T-helper 1 cell treated with Interleukin-12 subunit alpha and Interleukin-12 subunit beta and Interleukin-4 antibody, amounts not matched to agents 30 ng/mL and 1 ng/mL, for 36 hours (primary cell): ENCODE results near the gene FBN1. TPM values are rescaled to one million over a fixed set of nuclear protein-coding genes. Genes with fewer than 3 reads are reported as not detected.

Experiments used
- intact Hi-C: fragments of 100-400 bp; cut with micrococcal nuclease; formaldehyde crosslinking; loops from one replicate; pipeline ENCODE4 v1.15.1; 2024
- total RNA-seq: library from RNA; stranded (reverse); gene quantifications from 2 replicates; pipeline ENCODE4 v1.2.3, GENCODE V29; 2022

The FBN1 gene
- total RNA-seq, 1 donor from 2014 or later, result 1.1 TPM

DNA sequence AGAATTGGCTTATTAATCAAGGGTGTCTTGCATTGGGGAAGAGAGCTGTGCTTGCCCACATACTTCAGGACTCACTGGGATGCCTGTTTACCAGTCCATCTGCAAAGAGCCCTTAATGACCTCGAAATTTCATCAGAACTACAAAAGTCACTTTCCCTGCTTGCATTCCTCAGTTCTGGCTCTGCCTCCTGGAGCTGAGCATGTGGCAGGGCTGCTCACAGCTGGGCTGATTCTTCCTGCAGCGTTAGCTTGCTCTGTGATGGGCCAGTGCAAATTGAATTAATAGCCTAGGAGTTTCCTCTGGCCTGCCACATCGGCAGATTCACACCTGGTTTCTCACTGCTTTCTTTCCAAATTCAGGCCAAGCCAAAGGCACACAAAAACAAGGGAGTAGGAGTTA lies 205.4 kb downstream of the FBN1 start:
- intact Hi-C loops, result no loop called here

DNA sequence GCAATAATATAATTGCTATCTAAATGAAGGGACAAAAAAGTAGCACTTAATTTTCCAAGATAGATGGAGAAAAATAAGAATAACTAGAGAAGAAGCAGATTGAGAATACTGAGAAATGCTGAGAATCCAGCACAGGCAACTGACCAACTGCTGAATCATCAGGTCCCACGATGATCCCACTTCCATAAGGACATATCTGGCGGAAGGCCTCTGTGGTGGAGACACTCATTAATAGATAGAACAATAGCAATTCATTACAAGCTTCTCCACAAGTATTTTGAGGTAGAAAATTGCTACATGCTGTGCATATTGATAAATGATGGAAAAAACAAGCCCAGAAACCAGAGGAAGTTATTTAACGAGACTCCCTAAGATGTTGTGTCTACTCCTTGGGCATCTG lies 208.3 kb downstream of the FBN1 start:
- intact Hi-C loops, result no loop called here

DNA sequence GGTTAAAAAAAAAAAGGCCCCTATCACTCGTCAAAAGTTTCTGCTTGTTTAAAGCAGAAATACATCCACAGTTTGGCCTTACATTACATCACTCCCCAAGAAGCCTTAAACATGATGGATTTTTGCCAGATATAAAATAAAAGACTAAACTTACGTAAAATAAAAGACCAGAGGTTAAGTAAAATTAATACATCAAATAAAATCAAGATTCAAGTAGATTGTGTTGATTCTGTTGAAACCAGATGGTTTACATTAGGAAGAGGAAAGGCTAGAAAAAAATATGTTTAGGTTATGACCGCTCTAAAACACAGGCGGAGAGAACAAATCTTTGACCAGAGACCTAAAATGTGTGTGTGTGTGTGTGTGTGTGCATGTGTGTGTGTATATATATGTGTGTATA lies 210.2 kb downstream of the FBN1 start:
- intact Hi-C loops, result no loop called here

DNA sequence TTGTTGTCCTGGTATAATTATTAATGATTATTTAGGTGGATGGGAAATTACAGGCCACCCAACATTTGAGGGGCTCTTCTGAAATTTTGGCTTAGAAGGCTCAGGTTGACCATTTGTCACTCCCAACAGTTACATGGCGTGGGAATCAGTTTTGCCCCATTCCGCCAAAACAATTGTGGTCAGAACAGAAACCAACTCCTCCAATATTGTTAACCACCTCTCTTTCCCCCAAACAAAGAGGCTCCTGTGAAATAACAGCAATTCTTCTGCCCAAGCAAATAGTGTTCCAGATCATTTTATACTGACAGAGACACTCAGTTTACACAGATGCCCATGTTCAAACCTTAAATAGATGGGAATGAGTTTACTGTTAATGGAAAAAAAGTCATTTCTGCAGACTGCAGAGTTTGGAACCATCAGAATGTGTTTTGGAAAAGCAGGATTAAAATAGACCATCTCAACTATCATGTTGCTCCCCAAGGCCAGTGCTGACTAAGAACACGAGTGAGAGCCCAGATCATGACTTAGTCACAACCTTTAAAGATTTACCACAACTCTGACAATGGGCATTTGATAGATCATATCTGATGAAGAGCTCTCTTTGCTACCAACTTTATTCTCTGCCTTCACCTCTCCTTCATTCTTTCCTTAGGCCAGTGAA lies 212.2 kb downstream of the FBN1 start:
- intact Hi-C loops, result no loop called here

DNA sequence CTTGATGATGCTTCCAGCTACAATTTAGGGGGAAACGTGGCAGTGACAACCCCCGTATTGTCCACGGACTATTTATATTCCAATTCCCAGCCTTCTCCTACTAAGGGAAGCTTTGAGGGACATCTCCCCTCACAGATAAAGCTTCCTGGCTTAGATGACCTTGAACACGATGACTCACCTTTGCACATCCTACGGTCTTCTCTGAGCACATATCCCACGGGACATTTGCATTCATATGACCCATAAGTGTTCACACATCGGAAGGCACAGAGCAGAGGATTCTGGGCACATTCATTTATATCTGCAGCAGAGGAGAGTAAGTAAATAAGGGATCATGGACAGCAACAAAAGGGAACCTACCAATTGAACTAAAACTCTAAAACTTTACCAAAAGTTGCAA lies 212.8 kb downstream of the FBN1 start:
- intact Hi-C loops, result no loop called here

DNA sequence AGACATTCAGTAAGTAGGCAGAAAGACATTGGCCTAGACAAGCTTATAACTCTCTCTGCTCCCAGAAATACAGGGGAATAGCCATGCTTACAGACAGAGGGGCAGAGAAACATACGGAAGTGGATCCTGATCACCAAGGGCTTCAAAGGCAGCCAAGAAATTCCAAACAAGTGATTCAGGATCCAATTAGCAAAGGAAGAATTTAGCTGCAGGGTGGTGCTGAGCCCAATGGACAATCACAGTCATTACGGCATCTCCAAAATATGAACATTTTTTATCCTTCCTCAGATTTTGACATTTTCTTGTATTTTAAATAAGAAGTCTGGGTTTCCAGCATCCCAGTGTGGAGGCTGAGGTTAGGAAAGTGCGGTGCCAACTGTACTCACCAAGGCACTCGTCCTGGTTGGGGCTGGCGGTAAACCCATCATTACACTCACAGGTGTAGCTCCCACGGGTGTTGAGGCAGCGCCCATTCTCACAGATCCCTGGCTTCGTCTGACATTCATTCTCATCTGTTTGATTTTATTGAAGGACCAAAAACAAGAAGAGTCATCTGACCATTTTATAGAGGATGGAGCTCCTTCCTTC lies 217.5 kb downstream of the FBN1 start:
- intact Hi-C loops, result no loop called here

DNA sequence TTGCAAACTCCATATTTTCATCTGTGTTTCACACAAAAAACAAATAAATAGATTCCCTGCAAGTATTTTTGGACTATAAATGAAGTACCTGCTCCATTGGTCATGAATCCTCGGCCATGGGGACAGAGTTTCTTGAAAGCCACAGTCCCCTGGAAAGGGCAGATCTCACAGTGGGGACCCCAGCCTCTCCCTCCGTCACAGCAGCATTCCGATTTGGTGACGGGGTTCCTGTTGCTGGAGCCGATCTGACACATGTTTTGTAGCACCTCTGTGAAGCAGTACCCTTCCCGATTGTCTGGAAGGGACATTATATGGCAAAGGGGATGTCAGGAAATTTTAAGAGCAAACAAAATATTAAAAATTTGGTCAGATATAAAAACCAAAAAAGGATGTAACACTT lies 218.0 kb downstream of the FBN1 start:
- intact Hi-C loops, result no loop called here

DNA sequence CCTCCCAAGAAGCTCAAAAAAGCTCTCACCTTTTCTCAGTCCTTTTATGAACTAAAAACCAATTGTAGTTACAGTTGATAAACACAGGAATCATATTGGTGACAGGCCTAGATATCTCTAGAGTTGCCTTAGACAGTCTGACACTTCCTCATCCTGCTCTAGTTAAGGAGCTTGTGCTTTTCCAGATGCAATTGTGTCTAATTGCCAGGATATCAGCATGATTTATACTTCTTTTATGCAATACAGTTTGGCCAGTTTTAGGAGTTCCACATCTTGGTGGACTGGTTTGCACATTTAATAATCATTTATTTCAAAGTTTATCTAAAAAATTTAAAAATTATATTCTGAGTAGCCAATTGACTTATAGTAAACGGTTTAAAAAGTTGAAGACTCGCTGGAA lies 218.6 kb downstream of the FBN1 start:
- intact Hi-C loops, result no loop called here

DNA sequence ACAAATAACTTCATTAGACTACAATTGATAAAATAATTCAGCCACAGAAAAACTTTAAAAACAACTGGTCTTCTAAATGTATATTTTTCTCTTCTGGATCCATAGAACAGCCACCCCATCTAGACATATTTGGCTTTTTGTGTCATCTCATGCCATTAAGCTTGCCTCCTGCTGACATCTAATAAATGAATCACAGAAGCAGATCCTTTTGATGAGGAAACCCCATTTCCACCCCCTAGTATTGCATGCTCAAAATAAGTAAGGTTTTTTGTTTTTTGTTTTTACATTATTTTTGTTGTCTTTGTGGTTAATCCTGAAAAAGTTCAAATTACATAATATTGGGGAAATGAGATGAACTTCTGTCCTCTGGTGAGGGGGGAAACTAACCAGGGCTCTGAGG lies 219.5 kb downstream of the FBN1 start:
- intact Hi-C loops, result no loop called here

DNA sequence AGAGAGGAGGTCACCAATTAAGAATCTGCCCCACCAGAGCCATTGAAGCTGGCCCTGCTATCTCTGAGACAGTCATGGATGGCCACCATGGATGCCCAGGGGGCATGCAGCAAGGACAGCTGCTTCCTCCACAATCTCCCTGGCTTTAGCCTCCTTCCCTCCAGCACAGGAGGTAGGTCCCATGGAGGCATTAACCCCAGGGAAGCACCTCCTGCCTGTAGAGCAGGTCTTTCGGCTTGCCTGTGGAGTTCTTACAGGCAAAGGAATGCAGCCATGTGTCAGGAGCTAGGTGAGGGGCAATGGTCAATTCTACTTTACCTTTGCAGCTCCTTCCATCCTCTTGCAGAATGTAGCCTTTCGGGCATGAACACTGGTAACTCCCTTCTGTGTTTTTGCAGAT lies 220.5 kb downstream of the FBN1 start:
- intact Hi-C loops, result no loop called here

DNA sequence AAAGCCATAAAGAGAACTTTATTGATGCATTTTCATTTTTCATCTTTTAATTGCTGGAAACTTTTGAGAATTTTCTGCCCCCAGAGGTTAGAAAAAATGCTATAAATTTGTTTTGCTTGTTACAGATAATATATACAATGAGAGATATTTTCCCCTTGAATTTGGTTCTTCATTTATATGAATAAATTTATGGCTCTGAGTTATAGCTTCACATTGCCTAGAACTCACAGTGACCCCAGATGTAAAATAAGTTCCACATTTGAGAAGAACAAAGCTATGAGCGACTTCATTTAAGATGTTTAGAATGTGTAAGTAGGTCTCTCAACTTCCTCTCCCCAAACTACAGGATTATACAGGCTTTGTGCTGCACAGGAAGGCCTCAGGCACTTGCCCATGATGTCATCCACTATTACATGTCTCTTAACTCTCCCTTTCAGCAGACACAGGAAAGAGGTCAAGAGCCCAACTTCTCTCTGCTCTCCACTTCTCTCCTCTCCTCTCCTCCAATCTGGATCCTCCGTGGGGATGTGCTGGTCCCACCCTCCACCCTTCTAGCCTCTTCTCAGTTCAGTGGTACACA lies 221.5 kb downstream of the FBN1 start:
- intact Hi-C loops, result no loop called here

DNA sequence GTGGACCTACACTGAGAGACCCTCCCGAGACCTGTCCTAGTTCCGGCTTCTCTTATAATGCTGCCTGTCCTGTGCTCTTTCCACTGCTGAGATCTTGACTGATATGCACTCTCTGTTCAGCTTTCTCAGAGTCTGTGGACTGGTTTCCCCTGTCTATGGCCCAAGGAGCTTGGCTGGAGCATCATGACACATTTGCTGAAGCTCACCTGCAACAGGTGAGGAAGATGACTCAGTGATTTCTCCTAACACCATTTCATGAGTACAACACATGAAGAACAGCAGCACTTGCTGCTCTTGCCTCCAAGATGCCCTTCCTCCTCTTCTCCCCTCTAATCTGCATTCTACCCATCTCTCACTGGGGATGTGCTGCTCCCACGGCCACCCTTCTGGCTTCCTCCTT lies 222.2 kb downstream of the FBN1 start:
- intact Hi-C loops, result no loop called here

DNA sequence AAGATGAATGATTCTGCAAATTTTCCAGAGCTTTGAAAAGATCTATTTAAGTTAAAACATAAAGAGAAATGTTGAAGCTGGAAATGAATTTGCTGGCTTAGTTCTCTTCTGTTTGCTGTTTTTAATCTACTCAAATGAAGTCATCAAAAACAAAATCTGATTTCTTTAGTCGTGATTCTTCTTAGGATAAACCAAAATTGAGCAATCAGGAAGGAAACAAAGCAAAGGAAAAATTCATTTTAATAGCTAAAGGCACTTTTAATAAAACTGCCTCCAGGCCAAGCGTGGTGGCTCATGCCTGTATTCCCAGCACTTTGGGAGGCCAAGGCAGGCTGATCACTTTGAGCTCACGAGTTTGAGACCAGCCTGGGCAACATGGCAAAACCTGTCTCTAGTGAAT lies 223.1 kb downstream of the FBN1 start:
- intact Hi-C loops, result no loop called here

DNA sequence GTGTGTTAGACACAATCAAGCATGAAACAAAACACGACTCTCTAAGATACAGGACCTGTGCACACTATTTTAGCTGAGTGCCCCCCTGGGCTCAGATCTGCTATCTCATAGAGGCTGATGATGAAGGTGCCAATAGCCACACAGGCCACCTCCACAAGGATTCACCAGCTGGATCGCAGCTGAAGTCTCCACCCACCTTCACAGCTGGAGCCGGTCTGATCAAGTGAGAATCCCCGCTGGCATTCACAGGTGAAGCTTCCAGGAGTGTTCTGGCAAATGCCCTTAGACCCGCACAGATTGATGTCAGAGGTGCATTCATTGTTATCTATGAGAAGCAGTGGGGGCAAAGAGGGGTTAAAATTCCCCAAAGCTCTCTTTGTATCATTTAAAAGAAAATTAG lies 224.1 kb downstream of the FBN1 start:
- intact Hi-C loops, result no loop called here

DNA sequence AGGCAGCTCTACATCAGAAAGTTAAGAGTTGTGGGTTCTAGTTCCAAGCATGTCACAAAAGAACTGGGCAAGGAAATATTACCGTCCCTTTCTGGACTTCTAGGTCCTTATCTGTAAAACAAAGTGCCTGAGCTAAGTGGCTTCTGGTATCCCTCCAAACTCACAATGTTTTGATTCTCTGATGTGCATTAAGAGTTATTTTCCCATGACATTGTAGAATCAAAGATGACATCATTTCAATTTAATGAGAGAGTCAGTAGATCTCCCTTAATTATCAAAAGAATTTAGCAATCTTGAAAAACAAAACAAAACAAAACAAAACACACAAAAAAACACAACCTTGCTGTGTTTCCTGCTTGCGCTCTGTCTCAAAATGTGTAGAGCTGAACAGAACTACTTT lies 225.6 kb downstream of the FBN1 start:
- intact Hi-C loops, result no loop called here

DNA sequence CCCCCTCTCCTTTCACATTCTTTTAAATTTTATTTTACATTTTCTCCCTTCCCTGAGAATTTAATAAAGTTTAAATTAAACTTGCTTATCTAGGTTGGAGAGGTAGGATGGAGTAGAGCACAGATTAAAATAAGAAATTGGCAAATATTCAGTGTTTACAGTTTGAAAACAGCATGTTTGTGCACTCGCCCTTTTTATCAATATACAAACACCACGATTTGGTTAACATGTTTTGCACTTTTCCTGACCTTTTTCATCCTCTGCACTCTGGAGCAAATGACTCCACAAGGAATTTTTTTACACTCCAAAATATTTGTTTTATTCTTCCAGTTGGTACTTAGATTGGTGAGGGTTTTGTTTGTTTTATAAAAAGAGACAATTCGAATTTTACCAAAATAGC lies 227.2 kb downstream of the FBN1 start:
- intact Hi-C loops, result no loop called here

DNA sequence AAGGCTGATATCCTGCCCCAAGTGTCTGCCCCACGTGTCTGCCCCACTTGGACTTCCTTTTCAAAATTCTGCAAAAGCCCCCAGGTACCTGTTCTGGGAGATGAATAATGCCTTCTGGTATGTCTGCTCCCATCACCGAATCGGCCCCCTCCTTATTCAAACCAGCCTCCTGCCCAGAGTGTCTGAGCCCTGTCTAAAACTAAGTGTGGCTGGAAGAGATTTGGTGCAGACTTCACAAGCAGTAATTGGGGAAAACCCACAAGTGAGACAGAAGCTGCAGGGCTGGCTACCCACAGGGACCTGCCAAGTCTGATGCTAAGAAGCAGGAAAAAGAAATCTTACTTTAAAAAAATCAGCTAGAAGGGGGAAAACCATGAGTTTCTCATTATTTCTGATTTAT lies 229.2 kb downstream of the FBN1 start:
- intact Hi-C loops, result no loop called here

DNA sequence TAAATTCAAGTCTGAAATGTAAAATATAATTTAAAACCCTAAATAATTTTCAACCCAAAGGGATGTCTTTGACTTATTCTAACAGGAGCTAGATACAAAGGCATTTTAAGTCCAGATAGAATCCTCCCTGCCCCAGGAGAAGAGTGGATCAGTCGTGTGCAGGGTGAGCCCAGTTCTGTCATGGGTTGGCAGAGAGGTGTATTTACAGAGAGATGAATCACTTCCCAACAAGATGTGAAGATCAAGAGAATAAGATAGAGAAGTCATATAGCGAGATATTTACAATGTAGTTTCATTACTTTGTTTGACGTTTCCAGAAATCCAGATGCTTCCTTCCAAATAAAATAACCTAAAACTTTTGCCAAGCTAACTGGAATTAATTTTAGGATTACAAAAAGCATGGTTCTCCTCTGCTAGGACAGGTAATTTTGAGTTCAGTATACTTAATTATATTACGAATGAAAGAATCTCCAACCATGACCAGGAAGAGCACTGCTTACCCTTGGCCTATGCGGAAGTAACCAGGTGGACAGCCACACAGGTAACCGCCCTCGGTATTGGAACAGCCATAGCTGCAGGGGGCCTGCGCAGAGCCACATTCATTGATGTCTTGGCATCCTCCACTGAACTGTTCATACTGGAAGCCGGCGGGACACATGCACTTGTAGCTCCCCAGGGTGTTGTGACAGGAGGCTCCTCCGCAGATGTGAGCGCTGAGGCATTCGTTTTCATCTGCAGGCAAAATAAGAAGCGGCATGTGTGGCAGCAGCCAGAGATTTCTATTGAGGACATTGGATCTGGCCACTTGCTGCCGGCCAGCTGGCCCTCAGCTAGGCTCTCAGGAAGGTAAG lies 230.2 kb downstream of the FBN1 start:
- intact Hi-C loops, result no loop called here

DNA sequence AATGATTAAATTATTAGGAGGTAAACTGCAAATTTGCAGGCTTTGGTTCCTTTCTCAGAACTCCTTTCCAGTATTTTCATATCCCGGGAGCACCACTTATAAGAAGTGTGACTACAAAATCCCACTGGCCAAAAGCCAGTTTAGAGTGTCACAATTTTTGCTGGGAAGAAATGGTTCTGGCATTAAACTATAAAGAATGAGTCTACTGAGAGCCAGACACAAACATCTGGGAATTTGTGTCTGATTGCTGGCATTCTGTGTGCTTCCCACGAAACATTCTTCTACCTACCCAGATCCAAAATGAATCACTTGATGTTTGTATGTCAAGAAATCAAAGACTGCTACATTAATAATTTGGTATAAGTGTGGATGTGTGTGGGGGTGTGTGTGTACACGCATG lies 231.5 kb downstream of the FBN1 start:
- intact Hi-C loops, result no loop called here

DNA sequence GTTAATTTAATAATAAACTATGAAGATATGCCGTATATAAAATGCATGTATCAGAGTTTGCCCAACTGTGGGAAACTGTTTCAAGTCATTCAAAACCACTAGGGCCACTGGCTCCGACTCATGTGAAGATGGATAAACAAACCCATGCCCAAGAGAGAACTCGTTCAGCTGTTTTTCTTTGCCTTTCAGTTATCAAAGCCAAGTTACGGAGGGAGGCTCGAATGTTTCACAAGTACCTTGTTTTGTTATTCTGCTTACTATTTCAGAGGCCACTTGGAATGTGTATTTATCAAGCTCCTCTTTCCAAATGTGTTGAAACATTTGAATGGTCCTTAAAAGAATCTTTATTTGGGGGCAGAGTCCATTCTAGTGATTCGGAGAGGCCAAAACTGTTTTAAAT lies 232.2 kb downstream of the FBN1 start:
- intact Hi-C loops, result no loop called here

DNA sequence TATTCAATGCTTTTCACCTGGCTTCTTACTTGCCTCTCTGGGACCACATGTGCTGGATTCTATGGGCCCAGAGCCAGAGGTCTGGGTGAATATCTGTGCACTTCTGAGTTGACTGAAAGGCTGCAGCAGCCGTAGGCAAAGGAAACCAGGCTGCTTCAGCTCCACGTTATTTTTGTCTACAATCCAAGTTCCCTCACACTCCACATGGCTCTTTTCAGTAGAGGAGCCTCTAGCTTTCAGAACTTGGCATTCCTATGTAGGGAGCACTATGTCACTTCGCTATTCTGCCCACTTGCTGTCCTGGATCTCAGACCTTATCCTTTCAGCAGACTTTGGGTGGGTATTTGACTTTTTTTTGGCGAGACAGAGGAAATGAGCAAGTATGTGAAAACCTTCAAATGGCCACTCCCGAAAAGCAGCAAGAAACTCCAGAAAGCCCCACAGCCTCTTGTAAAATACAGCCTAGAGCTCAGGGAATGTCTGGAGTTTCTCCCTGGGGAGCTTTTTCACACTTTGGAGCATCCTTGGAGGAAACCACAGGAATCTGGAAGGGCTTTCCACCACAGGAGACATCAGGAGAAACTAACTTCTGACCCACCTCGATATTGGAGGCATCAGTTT lies 233.4 kb downstream of the FBN1 start:
- intact Hi-C loops, result no loop called here

DNA sequence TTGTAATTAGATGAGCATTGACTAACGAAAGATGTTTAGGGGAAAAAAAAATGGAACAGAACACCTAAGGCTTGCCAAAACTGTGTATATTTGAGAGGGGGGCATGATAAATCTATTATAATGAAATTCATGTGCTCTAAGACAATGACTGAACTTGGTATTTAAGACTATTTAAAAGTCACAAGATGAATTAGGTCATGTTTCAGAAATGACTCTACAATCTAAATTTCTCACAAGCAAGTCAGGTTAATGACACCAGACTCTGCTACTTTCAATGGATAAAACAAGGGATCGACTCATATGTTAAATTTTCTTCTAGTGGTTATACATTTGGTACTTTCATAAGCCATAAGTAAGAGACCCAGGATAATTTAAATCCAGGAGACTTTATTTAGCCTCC lies 235.9 kb downstream of the FBN1 start:
- intact Hi-C loops, result no loop called here
